Sigmoid colon (tissue), 4 donors: Measurements from ENCODE around the gene GRID1.

ENCODE experiments used
- EP300 ChIP-seq, 4 donors: sonication (generic); formaldehyde crosslinking; IDR thresholded peaks; one replicate each; pipeline ENCODE4 v1.6.1; 2017; ENCODE audit warnings: antibody characterized with exemption in 4 of 4
- POLR2A ChIP-seq, 2 donors: fragments of 450-650 bp; IDR thresholded peaks; one replicate each; pipeline ENCODE4 v1.6.1; 2016; ENCODE audit warnings: antibody characterized with exemption in 2 of 2, mild to moderate bottlenecking in 2 of 2, moderate library complexity in 2 of 2
- POLR2AphosphoS5 ChIP-seq, 4 donors: sonication (generic); formaldehyde crosslinking; IDR thresholded peaks; one replicate each; pipeline ENCODE4 v1.6.1; 2017; ENCODE audit warnings: antibody characterized with exemption in 4 of 4
- TF ChIP-seq, protein P1 (sequence below), 4 experiments: fragments of 450-650 bp in 3 of 4; fragments of 200-600 bp in 1 of 4; IDR thresholded peaks; one replicate each; pipeline ENCODE4 v1.5.1; 2016 to 2019; ENCODE audit warnings: antibody characterized with exemption in 4 of 4, mild to moderate bottlenecking in 3 of 4, moderate library complexity in 2 of 4

DNA sequence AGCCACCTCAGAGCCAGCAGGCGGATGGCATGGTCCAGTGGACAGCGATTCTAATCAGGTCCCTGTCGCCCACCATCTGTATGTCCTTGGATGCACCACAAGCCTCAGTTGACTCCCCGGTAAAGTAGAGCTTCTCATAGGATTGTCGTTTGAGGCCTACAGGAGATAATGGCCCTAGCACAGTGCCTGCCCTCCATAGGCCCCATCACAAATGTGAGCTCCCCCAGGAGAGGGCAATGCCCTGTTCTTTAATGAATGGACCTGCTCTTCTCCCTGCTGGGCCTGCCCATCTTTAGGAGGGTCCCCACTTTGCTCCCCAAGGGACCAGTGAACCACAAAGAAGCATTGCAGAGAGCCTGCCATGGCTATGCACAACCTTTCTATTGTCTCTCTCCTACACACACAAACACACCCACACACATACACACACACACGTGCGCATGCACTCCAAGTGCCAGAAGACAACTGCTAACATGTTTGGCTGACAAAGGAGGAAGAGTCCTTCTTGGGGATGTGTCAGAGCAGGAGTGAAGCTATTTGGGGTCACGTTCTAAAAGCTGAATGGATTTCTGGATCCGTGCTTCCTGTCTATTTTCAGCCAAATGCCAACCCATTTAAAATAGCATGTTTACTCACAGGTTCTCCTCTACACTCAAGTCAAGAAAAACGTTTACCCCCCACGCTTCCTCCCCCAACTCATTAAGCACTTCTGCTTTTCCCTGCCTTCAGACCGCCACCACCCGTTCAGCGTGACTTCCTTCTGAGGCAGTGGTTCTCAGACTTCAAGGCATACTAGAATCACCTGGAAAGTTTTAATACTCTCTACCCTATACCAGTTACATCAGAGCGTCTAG is 196.1 kb downstream of the GRID1 start:
- TF ChIP-seq EP300 (IDR thresholded peaks at IDR 0.05): no peak
- no peak for TF ChIP-seq POLR2AphosphoS5 (IDR thresholded peaks at IDR 0.05)
- TF ChIP-seq, protein P1, sequence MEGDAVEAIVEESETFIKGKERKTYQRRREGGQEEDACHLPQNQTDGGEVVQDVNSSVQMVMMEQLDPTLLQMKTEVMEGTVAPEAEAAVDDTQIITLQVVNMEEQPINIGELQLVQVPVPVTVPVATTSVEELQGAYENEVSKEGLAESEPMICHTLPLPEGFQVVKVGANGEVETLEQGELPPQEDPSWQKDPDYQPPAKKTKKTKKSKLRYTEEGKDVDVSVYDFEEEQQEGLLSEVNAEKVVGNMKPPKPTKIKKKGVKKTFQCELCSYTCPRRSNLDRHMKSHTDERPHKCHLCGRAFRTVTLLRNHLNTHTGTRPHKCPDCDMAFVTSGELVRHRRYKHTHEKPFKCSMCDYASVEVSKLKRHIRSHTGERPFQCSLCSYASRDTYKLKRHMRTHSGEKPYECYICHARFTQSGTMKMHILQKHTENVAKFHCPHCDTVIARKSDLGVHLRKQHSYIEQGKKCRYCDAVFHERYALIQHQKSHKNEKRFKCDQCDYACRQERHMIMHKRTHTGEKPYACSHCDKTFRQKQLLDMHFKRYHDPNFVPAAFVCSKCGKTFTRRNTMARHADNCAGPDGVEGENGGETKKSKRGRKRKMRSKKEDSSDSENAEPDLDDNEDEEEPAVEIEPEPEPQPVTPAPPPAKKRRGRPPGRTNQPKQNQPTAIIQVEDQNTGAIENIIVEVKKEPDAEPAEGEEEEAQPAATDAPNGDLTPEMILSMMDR (IDR thresholded peaks at IDR 0.05): no peak
- TF ChIP-seq POLR2A (IDR thresholded peaks at IDR 0.05): no peak
